GM21576 (cell line): Measurements from ENCODE around the gene SMOC1.

Experiments used
- ATAC-seq: cut with Tn5 transposase; IDR thresholded peaks from one replicate; pipeline ENCODE4 v1.9.1; 2021; ENCODE audit warnings: mild to moderate bottlenecking, moderate library complexity; ENCODE audit not compliant: unreplicated experiment

The SMOC1 gene

GRCh38 chr14:70032016-70032415, 152.8 kb downstream of the SMOC1 start:
- no peak for ATAC-seq

GRCh38 chr14:70032447-70032846, 153.2 kb downstream of the SMOC1 start:
- no peak for ATAC-seq

- ATAC-seq, result no peak
Measured at GRCh38 chr14:70033116-70033515, 153.9 kb downstream of the SMOC1 start.

DNA sequence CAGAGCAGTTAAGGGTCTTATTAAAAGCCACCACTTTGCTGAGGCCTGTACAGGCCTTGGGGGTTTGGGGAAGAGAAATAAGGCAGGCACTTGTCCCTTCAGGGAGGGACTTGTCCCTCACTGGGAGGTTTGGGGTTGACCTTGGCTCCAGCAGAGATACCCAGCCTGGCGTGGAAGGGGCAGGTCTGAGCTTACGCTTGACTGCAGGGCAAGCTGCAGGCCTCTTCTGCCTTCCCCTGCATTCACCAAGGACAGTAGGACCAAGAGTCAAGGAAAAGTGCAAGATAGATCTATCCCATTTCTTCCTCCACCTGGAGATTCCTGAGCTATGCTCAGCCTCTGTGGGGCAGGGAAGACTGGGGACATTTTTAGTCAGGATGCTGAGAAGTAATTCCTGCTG, 154.3 kb downstream of the SMOC1 start:
- ATAC-seq, result no peak

- ATAC-seq, result no peak
Measured at GRCh38 chr14:70034257-70034656, 155.0 kb downstream of the SMOC1 start.

DNA sequence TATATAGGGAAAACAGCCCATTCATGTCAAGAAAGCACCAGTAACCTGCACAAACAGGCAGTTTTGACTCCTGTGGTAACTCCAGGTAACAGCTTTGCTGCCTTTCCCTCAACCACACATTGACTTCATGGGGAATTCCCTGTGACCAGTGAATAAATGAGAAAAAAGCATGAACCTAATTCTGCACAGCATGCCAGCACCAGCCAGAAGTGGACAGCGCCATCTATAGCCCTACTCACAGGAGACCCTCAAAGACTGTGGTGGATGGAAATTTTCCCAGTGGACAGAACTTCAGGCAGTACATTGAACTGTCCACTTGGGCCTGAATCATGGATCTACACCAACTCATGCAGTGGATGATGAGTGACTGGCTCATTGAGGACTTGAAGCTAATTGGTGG, 157.4 kb downstream of the SMOC1 start:
- ATAC-seq, result no peak

- ATAC-seq, result no peak
Measured at GRCh38 chr14:70043001-70043400, 163.8 kb downstream of the SMOC1 start.

DNA sequence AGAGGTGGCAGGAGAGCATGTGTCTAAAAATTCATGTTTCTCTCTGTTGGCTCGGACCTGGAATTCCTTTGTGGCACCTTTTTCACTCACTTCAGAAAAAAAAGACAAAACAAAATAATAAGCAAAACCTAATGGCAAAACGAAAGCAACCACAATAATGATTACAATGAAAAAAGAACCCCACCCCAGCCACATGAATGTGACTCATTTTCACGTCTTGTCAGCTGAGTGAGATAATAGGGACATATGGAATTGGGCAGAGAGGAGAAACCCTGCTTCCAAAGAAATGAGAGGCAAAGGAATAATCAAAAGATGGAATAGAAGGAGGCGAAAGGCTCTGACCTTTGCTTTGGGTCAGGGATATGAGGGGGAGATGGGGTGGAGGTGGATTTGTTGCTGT, 166.1 kb downstream of the SMOC1 start:
- no peak for ATAC-seq

- ATAC-seq, result no peak
Measured at GRCh38 chr14:70045844-70046535, 166.8 kb downstream of the SMOC1 start.

GRCh38 chr14:70047598-70048312, 168.5 kb downstream of the SMOC1 start:
- ATAC-seq, result no peak

DNA sequence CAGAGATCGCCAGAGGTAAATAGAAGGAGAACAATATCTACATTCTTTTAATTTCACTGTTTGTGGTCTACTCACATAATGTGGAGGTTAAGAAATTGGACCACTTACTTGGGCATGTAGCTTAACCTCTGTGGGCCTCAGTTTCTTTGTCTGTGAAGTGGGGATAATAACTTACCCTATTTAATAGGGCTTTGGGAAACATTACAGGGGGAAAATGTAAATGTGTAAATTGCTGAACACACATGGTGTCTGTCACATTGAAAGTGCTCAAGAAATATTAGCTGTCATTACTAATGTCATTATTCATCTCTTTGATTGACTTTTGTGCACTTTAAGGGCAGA, 169.1 kb downstream of the SMOC1 start:
- no peak for ATAC-seq

- ATAC-seq, result no peak
Measured at GRCh38 chr14:70049605-70050004, 170.4 kb downstream of the SMOC1 start.

- no peak for ATAC-seq
Measured at GRCh38 chr14:70050136-70050535, 170.9 kb downstream of the SMOC1 start.

- no peak for ATAC-seq
Measured at GRCh38 chr14:70052990-70053389, 173.8 kb downstream of the SMOC1 start.

GRCh38 chr14:70057519-70058136, 178.4 kb downstream of the SMOC1 start:
- no peak for ATAC-seq

DNA sequence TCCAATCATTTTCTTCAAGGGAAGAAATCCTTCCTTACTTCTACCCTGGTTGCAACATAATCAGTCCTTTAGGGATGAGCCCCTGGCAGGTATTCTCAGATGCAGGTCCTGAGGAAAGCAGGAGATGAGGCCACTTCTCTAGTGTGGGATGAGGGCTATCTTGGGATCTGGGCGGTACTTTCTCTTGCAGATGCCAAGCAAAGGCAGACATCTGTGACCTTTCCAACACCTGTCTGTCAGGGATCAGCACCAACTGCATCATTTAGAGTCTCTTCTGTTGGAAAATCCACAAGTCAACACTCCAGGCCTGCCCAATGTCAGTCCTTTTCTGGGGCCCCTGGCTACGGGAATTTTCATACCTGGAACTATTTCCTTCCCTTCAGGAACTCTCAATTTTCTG, 180.3 kb downstream of the SMOC1 start:
- ATAC-seq, result no peak

DNA sequence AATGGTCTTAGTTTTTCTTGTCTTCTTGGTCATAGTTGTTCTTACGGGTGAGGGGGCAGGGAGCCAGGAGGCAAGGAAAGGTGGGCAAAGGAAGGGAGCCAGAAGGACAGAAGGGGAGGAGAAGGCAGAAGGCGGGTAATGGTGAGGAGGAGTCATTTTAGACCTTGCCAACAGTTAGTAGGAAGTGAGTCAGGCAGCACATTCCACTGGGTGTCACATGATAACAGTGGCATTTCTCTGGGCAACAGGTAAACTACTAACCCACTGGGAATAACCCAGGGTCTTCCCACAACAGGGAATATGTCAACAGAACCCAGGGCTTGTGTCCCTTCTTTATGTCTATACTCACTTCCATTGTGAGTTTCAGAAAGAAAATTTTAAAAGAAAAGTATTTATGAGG, 181.9 kb downstream of the SMOC1 start:
- ATAC-seq, result no peak

GRCh38 chr14:70064136-70064865, 185.1 kb downstream of the SMOC1 start:
- ATAC-seq, result no peak

- no peak for ATAC-seq
Measured at GRCh38 chr14:70067810-70068209, 188.6 kb downstream of the SMOC1 start.

GRCh38 chr14:70069186-70069585, 190.0 kb downstream of the SMOC1 start:
- ATAC-seq, result no peak

DNA sequence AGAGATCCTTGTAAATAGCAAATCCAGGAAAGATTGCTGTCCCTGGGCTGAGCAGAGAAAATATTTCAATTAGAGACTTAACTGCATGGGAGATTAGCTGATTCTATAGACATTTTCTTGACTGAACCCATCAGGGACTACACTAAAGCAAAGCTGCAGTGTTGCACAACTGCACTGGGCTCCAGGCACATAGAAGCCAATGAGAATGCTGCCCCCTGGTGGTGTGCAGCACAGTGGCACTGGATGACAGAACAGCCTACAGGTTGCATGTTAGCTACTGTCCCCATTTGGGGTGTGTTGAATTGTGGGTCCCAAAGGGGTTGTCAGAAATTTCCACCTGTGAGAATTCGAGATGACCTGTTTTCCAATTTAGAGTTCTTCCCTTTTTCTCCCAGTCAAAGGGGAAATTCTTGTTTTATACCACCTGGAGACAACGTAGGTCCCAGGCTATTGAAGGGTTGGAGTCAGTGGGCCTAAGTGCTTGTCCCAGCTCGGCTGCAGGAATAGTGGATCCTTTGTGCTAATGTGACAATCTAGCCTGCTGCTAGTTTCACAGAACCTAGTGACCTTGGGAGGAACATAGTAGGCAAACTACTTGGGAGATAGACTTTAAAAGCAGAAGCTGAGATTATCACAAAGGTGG, 194.8 kb downstream of the SMOC1 start:
- no peak for ATAC-seq
